ENCODE results near the gene GREB1.

GRCh38 chr2:11578986-11579774 lies 45.3 kb downstream of the GREB1 start:
- TF ChIP-seq MAX (IDR thresholded peaks at IDR 0.05), result no peak
- TF ChIP-seq ZBTB7A (IDR thresholded peaks at IDR 0.05; ENCODE audit: low read depth), result no peak
- TF ChIP-seq TAF1 (IDR thresholded peaks at IDR 0.05; ENCODE audit: low read depth), result no peak
- no peak for TF ChIP-seq CEBPB (IDR thresholded peaks at IDR 0.05)
- no peak for TF ChIP-seq FOXM1 (IDR thresholded peaks at IDR 0.05; ENCODE audit: borderline replicate concordance, low read depth)
